ENCODE measurements around the gene PCNX2.

DNA sequence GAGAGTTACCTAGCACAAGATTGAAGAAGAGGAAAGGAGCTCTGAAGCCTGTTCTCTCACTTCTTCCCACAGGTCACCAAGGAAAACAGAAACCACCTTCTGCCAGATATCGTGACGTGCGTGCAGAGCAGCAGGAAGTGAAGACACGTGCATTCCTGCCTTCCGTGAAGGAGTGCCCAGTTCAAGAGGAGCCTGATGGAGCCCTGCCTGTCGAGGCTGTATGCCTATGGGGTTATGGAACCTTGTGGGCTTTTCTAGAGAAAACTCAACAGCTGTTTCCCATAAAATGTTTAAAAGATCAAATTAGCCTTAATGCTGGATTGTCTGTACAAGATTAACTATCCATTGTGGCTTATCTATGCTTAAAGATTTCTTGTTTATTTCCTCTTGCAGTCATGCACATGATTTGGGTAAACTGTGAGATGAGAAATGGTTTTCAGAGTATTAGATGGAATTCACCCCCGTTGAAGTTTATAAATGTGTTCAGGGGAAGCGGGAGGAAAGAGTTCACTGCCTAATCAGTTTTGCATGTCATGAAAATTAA is 317.4 kb downstream of the PCNX2 start:
- TF ChIP-seq, protein P1, sequence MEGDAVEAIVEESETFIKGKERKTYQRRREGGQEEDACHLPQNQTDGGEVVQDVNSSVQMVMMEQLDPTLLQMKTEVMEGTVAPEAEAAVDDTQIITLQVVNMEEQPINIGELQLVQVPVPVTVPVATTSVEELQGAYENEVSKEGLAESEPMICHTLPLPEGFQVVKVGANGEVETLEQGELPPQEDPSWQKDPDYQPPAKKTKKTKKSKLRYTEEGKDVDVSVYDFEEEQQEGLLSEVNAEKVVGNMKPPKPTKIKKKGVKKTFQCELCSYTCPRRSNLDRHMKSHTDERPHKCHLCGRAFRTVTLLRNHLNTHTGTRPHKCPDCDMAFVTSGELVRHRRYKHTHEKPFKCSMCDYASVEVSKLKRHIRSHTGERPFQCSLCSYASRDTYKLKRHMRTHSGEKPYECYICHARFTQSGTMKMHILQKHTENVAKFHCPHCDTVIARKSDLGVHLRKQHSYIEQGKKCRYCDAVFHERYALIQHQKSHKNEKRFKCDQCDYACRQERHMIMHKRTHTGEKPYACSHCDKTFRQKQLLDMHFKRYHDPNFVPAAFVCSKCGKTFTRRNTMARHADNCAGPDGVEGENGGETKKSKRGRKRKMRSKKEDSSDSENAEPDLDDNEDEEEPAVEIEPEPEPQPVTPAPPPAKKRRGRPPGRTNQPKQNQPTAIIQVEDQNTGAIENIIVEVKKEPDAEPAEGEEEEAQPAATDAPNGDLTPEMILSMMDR (tag by site-specific recombination; IDR thresholded peaks at IDR 0.05) = no peak
- no peak for TF ChIP-seq KLF10 (tag by site-specific recombination; IDR thresholded peaks at IDR 0.05)
- no peak for TF ChIP-seq YY1 (tag by site-specific recombination; IDR thresholded peaks at IDR 0.05)
- no peak for TF ChIP-seq ZNF747 (tag by site-specific recombination; IDR thresholded peaks at IDR 0.05)
- TF ChIP-seq ZNF624 (tag by site-specific recombination; IDR thresholded peaks at IDR 0.05) = no peak
- no peak for TF ChIP-seq SALL2 (tag by site-specific recombination; IDR thresholded peaks at IDR 0.05; ENCODE audit: borderline replicate concordance)
- no peak for TF ChIP-seq ZNF677 (tag by site-specific recombination; IDR thresholded peaks at IDR 0.05)
- TF ChIP-seq, protein P2, sequence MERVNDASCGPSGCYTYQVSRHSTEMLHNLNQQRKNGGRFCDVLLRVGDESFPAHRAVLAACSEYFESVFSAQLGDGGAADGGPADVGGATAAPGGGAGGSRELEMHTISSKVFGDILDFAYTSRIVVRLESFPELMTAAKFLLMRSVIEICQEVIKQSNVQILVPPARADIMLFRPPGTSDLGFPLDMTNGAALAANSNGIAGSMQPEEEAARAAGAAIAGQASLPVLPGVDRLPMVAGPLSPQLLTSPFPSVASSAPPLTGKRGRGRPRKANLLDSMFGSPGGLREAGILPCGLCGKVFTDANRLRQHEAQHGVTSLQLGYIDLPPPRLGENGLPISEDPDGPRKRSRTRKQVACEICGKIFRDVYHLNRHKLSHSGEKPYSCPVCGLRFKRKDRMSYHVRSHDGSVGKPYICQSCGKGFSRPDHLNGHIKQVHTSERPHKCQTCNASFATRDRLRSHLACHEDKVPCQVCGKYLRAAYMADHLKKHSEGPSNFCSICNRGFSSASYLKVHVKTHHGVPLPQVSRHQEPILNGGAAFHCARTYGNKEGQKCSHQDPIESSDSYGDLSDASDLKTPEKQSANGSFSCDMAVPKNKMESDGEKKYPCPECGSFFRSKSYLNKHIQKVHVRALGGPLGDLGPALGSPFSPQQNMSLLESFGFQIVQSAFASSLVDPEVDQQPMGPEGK (tag by site-specific recombination; IDR thresholded peaks at IDR 0.05) = no peak
- TF ChIP-seq, protein P3, sequence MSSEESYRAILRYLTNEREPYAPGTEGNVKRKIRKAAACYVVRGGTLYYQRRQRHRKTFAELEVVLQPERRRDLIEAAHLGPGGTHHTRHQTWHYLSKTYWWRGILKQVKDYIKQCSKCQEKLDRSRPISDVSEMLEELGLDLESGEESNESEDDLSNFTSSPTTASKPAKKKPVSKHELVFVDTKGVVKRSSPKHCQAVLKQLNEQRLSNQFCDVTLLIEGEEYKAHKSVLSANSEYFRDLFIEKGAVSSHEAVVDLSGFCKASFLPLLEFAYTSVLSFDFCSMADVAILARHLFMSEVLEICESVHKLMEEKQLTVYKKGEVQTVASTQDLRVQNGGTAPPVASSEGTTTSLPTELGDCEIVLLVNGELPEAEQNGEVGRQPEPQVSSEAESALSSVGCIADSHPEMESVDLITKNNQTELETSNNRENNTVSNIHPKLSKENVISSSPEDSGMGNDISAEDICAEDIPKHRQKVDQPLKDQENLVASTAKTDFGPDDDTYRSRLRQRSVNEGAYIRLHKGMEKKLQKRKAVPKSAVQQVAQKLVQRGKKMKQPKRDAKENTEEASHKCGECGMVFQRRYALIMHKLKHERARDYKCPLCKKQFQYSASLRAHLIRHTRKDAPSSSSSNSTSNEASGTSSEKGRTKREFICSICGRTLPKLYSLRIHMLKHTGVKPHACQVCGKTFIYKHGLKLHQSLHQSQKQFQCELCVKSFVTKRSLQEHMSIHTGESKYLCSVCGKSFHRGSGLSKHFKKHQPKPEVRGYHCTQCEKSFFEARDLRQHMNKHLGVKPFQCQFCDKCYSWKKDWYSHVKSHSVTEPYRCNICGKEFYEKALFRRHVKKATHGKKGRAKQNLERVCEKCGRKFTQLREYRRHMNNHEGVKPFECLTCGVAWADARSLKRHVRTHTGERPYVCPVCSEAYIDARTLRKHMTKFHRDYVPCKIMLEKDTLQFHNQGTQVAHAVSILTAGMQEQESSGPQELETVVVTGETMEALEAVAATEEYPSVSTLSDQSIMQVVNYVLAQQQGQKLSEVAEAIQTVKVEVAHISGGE (tag by site-specific recombination; conservative IDR thresholded peaks at IDR 0.05; ENCODE audit: low read depth) = no peak
- TF ChIP-seq, protein P4, sequence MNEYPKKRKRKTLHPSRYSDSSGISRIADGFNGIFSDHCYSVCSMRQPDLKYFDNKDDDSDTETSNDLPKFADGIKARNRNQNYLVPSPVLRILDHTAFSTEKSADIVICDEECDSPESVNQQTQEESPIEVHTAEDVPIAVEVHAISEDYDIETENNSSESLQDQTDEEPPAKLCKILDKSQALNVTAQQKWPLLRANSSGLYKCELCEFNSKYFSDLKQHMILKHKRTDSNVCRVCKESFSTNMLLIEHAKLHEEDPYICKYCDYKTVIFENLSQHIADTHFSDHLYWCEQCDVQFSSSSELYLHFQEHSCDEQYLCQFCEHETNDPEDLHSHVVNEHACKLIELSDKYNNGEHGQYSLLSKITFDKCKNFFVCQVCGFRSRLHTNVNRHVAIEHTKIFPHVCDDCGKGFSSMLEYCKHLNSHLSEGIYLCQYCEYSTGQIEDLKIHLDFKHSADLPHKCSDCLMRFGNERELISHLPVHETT (tag by site-specific recombination; IDR thresholded peaks at IDR 0.05) = no peak
- TF ChIP-seq, protein P5, sequence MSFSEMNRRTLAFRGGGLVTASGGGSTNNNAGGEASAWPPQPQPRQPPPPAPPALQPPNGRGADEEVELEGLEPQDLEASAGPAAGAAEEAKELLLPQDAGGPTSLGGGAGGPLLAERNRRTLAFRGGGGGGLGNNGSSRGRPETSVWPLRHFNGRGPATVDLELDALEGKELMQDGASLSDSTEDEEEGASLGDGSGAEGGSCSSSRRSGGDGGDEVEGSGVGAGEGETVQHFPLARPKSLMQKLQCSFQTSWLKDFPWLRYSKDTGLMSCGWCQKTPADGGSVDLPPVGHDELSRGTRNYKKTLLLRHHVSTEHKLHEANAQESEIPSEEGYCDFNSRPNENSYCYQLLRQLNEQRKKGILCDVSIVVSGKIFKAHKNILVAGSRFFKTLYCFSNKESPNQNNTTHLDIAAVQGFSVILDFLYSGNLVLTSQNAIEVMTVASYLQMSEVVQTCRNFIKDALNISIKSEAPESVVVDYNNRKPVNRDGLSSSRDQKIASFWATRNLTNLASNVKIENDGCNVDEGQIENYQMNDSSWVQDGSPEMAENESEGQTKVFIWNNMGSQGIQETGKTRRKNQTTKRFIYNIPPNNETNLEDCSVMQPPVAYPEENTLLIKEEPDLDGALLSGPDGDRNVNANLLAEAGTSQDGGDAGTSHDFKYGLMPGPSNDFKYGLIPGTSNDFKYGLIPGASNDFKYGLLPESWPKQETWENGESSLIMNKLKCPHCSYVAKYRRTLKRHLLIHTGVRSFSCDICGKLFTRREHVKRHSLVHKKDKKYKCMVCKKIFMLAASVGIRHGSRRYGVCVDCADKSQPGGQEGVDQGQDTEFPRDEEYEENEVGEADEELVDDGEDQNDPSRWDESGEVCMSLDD (tag by site-specific recombination; IDR thresholded peaks at IDR 0.05) = no peak
- TF ChIP-seq, protein P6, sequence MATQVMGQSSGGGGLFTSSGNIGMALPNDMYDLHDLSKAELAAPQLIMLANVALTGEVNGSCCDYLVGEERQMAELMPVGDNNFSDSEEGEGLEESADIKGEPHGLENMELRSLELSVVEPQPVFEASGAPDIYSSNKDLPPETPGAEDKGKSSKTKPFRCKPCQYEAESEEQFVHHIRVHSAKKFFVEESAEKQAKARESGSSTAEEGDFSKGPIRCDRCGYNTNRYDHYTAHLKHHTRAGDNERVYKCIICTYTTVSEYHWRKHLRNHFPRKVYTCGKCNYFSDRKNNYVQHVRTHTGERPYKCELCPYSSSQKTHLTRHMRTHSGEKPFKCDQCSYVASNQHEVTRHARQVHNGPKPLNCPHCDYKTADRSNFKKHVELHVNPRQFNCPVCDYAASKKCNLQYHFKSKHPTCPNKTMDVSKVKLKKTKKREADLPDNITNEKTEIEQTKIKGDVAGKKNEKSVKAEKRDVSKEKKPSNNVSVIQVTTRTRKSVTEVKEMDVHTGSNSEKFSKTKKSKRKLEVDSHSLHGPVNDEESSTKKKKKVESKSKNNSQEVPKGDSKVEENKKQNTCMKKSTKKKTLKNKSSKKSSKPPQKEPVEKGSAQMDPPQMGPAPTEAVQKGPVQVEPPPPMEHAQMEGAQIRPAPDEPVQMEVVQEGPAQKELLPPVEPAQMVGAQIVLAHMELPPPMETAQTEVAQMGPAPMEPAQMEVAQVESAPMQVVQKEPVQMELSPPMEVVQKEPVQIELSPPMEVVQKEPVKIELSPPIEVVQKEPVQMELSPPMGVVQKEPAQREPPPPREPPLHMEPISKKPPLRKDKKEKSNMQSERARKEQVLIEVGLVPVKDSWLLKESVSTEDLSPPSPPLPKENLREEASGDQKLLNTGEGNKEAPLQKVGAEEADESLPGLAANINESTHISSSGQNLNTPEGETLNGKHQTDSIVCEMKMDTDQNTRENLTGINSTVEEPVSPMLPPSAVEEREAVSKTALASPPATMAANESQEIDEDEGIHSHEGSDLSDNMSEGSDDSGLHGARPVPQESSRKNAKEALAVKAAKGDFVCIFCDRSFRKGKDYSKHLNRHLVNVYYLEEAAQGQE (tag by site-specific recombination; IDR thresholded peaks at IDR 0.05) = no peak
- no peak for TF ChIP-seq ZNF791 (tag by site-specific recombination; IDR thresholded peaks at IDR 0.05)
